Peyer's patch (tissue), 4 donors: ENCODE results near the gene CATSPERE. TPM values are rescaled to one million over a fixed set of nuclear protein-coding genes. Genes with fewer than 3 reads are reported as not detected.

Source experiments
- DNase-seq, 3 donors: peaks; one replicate each; pipeline ENCODE4 v3.0.0-alpha.2; 2017 to 2019
- H3K27ac ChIP-seq, 4 donors: fragments of 200-600 bp; sonication (generic); one replicate each; pipeline ENCODE4 v1.5.1; 2016 to 2019
- H3K27me3 ChIP-seq, 2 donors: fragments of 200-600 bp; sonication (generic); one replicate each; pipeline ENCODE4 v1.5.1; 2019
- H3K36me3 ChIP-seq, 3 donors: fragments of 200-600 bp; sonication (generic); one replicate each; pipeline ENCODE4 v1.5.1; 2016 to 2019
- H3K4me1 ChIP-seq, 4 donors: fragments of 200-600 bp; sonication (generic); one replicate each; pipeline ENCODE4 v1.5.1; 2016 to 2019
- H3K4me3 ChIP-seq, 4 donors: fragments of 200-600 bp; sonication (generic); 1 replicate in 3 of 4; 2 replicates in 1 of 4; pipeline ENCODE4 v1.5.1; 2016 to 2019; ENCODE audit warnings: mild to moderate bottlenecking in 1 of 4
- H3K9me3 ChIP-seq, 4 donors: fragments of 200-600 bp; sonication (generic); one replicate each; pipeline ENCODE4 v1.5.1; 2016 to 2019; ENCODE audit warnings: mild to moderate bottlenecking in 1 of 4
- POLR2A ChIP-seq, 2 donors: fragments of 450-650 bp; IDR thresholded peaks; one replicate each; pipeline ENCODE4 v1.5.1; 2017; ENCODE audit warnings: antibody characterized with exemption in 2 of 2, mild to moderate bottlenecking in 2 of 2, moderate library complexity in 2 of 2
- total RNA-seq, 4 donors: library from RNA; depleted of rRNA; stranded (reverse); fragments of >200 nt; gene quantifications; one replicate each; pipeline ENCODE4 v1.1.0, GENCODE V29; 2016
- TF ChIP-seq, protein P1 (sequence below), 6 experiments: fragments of 450-650 bp in 4 of 6; fragments of 200-600 bp in 2 of 6; sonication (generic) in 1 of 6; IDR thresholded peaks; one replicate each; pipeline ENCODE4 v1.5.1; 2017 to 2019; ENCODE audit warnings: antibody characterized with exemption in 6 of 6, mild to moderate bottlenecking in 3 of 6, moderate library complexity in 1 of 6

The CATSPERE gene
- total RNA-seq, 4 donors from 2014 or later = 0.18 to 9.3 (median 1.2) TPM; not detected in 1

GRCh38 chr1:244422174-244422573, 38.9 kb upstream of the CATSPERE start:
- Histone ChIP-seq H3K4me3 (no peak overlapping the region), H3K27me3 (no peaks in the 10 kb centered on the region), H3K27ac (no peak overlapping the region), H3K9me3 (no peaks in the 10 kb centered on the region), H3K36me3 (peaks cover 0 to 57% (median 0%) of the 10 kb centered on the region in 3 donors), H3K4me1 (no peaks in the 10 kb centered on the region)
- no peak for DNase-seq
- TF ChIP-seq, protein P1, sequence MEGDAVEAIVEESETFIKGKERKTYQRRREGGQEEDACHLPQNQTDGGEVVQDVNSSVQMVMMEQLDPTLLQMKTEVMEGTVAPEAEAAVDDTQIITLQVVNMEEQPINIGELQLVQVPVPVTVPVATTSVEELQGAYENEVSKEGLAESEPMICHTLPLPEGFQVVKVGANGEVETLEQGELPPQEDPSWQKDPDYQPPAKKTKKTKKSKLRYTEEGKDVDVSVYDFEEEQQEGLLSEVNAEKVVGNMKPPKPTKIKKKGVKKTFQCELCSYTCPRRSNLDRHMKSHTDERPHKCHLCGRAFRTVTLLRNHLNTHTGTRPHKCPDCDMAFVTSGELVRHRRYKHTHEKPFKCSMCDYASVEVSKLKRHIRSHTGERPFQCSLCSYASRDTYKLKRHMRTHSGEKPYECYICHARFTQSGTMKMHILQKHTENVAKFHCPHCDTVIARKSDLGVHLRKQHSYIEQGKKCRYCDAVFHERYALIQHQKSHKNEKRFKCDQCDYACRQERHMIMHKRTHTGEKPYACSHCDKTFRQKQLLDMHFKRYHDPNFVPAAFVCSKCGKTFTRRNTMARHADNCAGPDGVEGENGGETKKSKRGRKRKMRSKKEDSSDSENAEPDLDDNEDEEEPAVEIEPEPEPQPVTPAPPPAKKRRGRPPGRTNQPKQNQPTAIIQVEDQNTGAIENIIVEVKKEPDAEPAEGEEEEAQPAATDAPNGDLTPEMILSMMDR (IDR thresholded peaks at IDR 0.05) = no peak
- TF ChIP-seq POLR2A (IDR thresholded peaks at IDR 0.05) = no peak

DNA sequence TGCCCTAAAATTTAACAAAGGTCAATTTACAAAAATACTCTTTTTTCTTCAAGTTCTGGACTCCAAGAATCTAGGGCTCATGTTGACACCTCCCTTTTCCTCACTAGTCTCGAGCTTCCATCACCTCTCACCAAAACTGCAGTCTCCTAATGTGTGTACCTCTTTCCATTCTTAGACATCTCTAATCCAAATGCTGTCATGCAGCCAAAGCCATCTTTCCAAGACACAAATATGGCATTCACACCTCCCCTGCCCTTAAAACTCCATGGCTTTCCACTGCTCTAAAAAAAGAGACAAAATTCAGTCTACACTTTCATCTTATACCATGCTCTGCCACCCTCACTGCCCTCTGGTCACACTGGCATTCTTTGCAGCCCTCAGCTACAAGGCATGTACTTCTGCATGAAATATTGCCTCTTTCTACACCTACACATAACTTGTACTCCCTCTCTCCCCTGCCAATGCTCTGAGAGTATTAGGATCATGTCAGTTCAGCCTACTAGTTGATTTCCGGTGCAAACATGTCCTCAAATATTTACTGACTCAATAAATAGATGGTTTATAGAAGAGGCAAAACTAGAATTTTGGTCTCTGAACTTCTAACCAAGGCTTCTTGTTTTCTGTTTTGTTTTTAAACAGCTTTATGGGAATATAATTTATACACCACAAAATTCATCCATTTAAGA, 36.3 kb upstream of the CATSPERE start:
- H3K27ac ChIP-seq = no peak overlapping the region
- H3K27me3 ChIP-seq = no peaks in the 10 kb centered on the region
- H3K9me3 ChIP-seq = no peaks in the 10 kb centered on the region
- no peaks in the 10 kb centered on the region for H3K4me1 ChIP-seq
- DNase-seq = no peak
- H3K36me3 ChIP-seq = peaks cover 0 to 33% (median 0%) of the 10 kb centered on the region in 3 donors
- H3K4me3 ChIP-seq = no peak overlapping the region
- no peak for TF ChIP-seq POLR2A (IDR thresholded peaks at IDR 0.05)
- TF ChIP-seq, protein P1 (IDR thresholded peaks at IDR 0.05) = no peak

DNA sequence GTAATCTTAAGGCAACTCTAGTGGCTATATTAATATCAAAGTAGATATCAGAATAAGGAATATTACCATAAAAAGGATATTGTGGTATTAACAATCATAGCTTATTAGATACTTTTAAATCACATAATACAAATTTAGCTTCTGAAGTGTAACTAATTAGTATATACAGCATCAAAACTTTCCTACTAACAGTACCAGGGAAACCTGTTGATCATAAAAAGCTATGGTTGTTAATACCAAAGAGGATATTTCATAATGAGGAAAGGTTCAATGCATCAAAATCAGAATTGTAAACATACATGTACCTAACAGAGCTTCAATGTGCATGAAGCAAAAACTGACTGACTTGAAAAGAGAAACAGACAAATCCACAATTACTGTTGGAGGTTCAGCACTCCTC, 33.4 kb upstream of the CATSPERE start:
- H3K27me3 ChIP-seq = no peaks in the 10 kb centered on the region
- H3K4me3 ChIP-seq = no peak overlapping the region
- TF ChIP-seq, protein P1 (IDR thresholded peaks at IDR 0.05) = no peak
- H3K9me3 ChIP-seq = no peaks in the 10 kb centered on the region
- DNase-seq = no peak
- H3K27ac ChIP-seq = no peak overlapping the region
- H3K36me3 ChIP-seq = peaks cover 0 to 31% (median 0%) of the 10 kb centered on the region in 3 donors
- H3K4me1 ChIP-seq = no peaks in the 10 kb centered on the region

DNA sequence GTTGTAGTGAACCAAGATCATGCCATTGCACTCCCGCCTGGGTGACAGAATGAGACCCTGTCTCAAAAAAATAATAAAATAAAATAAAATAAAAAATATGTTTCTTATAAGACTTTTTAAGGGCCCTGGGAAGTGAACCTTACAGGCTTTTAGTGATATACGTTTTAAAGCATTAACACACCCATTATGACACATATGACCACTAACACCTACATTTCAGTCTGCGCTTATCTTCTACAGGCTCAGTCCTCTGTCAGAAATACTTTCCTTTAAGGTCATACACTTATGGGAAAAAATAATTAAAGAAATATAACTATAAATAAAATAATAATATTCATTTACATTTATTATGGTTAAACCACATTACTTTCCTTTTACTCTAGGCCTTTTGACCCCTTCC, 31.3 kb upstream of the CATSPERE start:
- TF ChIP-seq, protein P1 (IDR thresholded peaks at IDR 0.05) = no peak
- TF ChIP-seq POLR2A (IDR thresholded peaks at IDR 0.05) = no peak
- no peak for DNase-seq
- Histone ChIP-seq H3K4me1 (no peaks in the 10 kb centered on the region), H3K27me3 (no peaks in the 10 kb centered on the region), H3K27ac (no peak overlapping the region), H3K9me3 (no peaks in the 10 kb centered on the region), H3K4me3 (no peak overlapping the region), H3K36me3 (peaks cover 0 to 24% (median 0%) of the 10 kb centered on the region in 3 donors)

DNA sequence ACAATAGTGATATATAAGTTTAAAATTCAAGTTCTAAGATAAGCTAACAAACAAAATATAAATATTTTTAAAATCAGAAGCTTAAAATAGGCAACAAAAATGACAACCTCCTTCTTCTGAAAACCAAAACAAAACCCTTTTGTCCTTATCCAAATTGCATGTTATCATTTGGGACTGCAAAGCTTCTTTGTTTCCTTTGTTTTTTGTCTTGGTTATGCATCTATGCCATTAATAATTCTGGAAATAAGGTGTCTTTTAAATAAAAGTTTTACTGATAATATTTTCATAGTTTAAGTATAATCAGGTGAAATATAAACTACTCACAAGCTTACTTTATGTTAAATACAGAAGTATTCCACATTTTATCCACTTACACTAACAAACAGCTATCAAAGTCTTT, 29.9 kb upstream of the CATSPERE start:
- no peak overlapping the region for H3K4me3 ChIP-seq
- no peaks in the 10 kb centered on the region for H3K9me3 ChIP-seq
- no peak for TF ChIP-seq POLR2A (IDR thresholded peaks at IDR 0.05)
- TF ChIP-seq, protein P1 (IDR thresholded peaks at IDR 0.05) = no peak
- no peaks in the 10 kb centered on the region for H3K27me3 ChIP-seq
- peaks cover 0 to 27% (median 0%) of the 10 kb centered on the region in 3 donors for H3K36me3 ChIP-seq
- peaks cover 0 to 5% (median 0%) of the 10 kb centered on the region in 4 donors for H3K4me1 ChIP-seq
- H3K27ac ChIP-seq = no peak overlapping the region
- no peak for DNase-seq
